KOPT-K1 (cell line): ENCODE results near the gene DOLPP1.

Experiments
- H3K27ac ChIP-seq: fragments of 200-600 bp; sonication (generic); 2 replicates; pipeline ENCODE4 v1.5.1; 2016; ENCODE audit warnings: antibody characterized with exemption, mild to moderate bottlenecking, low read depth, low read length; ENCODE audit not compliant: poor library complexity, severe bottlenecking
- H3K36me3 ChIP-seq: fragments of 200-600 bp; sonication (generic); 2 replicates; pipeline ENCODE4 v1.5.1; 2017; ENCODE audit warnings: antibody characterized with exemption, mild to moderate bottlenecking, low read length, moderate library complexity; ENCODE audit not compliant: insufficient read depth
- H3K9me3 ChIP-seq: fragments of 200-600 bp; sonication (generic); 2 replicates; pipeline ENCODE4 v1.5.1; 2017; ENCODE audit warnings: antibody characterized with exemption, low read length, mild to moderate bottlenecking; ENCODE audit not compliant: insufficient read depth, poor library complexity, severe bottlenecking

Gene DOLPP1

DNA sequence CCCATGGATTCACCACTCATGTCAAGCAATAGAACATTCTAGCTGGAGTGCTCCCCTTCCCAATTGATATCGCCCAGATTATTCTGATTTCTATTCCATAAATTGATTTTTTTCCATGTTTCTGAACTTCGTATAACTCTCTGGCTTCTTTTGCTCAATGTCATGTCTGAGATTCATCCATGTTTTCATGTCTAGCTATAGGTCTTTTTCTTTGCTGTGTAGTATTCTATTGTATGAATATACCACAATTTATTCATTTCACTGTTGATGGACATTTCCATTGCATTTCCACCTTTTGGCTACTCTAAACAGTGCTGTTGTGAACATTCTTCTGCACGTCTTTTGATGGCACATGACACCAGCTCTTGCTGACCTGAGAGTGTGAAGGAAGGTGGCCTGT lies 49.9 kb downstream of the DOLPP1 start:
- Histone ChIP-seq H3K36me3 (peaks cover 80% of the 10 kb centered on the region), H3K9me3 (no peaks in the 10 kb centered on the region), H3K27ac (no peak overlapping the region)

DNA sequence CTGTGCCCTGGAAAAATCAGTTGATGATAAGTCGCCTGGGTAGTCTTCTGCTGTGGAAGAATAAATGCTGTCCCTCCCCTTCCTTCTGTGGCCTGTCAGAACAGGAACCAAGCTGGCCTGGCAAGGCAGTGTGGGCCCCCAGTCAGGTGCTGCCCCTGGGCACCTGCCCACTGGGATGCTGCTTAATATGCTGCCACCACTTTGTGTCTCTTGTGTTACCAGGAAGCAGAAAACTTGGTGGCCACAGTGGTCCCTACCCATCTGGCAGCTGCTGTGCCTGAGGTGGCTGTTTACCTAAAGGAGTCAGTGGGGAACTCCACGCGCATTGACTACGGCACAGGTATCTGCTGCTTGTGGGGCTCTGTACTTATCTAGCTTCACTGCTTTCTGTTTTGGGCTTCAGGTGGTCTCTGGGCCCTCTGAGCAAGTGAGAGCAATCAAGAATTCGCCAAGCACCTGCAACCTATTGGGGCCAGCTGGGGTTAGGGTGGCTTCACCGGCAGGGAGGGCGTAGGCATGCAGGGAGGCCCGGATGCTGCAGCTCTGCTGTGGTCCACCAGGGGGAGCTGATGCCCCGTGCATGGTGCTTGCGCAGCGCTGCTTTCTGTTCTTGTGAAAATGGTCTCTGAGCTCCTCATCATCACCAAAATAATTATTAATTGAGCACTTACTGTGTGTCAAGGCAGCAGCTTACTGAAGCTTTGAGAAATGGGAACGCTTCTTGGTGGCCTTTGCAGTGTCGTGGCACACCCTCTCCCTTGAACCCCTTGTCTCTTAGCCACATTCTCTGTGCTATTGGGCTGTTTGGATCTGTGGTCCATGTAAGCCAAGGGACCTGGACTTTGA lies 50.6 kb downstream of the DOLPP1 start:
- Histone ChIP-seq H3K27ac (no peak overlapping the region), H3K36me3 (peaks cover 78% of the 10 kb centered on the region), H3K9me3 (no peaks in the 10 kb centered on the region)

DNA sequence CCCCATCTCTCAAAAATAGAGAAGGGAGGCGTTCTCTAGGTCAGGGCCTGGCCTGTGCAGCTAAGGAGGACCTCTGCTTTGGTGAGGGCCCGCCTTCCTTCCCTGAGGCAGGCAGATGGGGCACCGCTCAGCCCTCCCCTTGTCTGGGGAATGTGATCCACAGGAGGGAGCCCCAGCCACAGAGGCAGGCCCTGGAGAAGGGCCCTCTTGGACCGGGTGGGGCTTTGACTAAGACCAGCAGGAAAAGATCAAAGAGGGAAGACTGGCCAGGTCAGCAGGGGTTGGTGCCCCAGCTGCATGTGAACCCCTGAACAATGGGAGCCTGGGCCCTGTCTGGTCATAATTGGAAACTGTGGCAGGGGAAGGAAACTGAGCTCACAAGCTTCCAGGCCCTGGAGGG lies 52.2 kb downstream of the DOLPP1 start:
- H3K36me3 ChIP-seq, result peaks cover 79% of the 10 kb centered on the region
- H3K9me3 ChIP-seq, result no peaks in the 10 kb centered on the region
- H3K27ac ChIP-seq, result no peak overlapping the region

DNA sequence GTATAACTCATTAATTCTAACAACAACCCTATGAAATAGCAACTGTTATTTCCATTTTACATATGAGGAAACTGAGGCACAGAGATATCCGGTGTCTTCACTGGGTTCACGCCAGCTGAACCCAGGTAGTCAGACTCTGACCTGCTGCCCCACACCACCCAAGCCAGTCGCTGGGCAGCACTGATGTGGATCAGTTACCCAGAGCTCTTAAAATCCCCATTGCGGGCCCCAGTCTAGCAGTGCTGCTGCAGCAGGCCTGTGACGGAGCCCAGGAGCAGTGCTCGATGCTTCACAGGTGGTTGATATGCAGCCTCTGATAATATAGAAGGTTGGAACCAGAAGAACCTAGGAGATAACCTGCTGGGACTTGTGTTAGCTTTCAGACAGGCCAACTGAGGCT lies 54.6 kb downstream of the DOLPP1 start:
- peaks cover 70% of the 10 kb centered on the region for H3K36me3 ChIP-seq
- H3K9me3 ChIP-seq, result no peaks in the 10 kb centered on the region
- H3K27ac ChIP-seq, result no peak overlapping the region

DNA sequence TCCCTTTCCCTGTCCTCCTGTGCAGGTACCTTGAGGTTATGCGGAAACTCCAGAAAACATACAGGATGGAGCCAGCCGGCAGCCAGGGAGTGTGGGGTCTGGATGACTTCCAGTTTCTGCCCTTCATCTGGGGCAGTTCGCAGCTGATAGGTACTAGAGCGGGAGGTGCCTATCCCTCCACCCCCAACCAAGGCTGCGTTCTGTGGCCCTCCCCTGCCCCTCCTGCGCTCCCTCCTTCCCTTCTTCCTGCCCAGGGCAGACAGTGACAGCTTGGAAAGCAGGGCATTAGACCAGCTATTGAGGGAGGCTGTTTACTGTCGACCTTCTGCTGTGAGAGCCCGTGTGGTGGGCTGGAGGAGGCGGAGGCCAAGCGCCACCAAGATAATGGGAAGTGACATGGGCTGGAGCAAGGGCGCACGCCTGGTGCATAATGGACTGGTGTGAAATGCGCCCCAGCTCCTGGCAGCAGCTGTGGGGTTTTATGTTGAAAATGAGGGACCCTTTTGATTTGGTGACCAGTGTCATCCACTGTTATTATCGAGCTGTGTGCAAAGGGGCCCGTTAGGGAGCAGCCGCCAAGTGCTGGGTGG lies 55.6 kb downstream of the DOLPP1 start:
- Histone ChIP-seq H3K36me3 (peaks cover 59% of the 10 kb centered on the region), H3K27ac (no peak overlapping the region), H3K9me3 (no peaks in the 10 kb centered on the region)

DNA sequence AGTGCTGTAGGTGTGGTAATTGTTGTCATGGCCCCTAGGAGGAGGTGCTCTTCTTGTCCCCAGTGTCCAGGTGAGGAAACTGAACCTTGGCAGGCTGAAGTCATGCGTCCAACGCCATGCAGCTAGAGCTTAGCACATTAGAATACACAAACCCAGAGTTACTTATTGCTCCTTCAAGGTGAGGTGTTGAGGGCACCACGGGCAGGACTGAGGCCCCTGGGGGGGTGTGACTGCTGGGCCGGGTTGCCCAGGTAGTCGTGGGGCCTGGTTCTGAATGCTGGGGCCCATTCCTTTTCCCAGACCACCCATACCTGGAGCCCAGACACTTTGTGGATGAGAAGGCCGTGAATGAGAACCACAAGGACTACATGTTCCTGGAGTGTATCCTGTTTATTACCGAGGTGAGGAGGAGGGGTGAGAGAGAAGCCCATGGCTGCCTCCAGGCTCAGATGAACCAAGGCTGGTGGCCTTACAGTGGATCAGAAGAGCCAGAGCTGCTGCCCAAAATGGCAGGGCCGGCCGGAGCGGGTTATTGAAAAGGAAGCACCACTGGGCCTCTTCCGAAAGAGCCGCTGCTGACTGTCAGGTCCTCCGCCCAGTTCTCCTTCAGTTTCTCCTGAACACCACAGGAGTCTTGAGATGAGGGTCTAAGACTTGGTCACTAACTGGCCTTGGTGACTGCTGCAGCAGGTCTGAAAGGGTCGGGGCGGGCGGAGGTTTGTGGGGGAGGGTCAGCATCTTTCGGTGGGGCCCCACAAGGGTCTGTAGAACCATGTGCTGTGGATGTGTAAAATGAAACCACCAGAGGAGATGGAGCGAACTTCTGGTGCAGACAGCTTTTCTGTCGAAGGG lies 56.6 kb downstream of the DOLPP1 start:
- Histone ChIP-seq H3K36me3 (peaks cover 62% of the 10 kb centered on the region), H3K9me3 (no peaks in the 10 kb centered on the region), H3K27ac (no peak overlapping the region)

DNA sequence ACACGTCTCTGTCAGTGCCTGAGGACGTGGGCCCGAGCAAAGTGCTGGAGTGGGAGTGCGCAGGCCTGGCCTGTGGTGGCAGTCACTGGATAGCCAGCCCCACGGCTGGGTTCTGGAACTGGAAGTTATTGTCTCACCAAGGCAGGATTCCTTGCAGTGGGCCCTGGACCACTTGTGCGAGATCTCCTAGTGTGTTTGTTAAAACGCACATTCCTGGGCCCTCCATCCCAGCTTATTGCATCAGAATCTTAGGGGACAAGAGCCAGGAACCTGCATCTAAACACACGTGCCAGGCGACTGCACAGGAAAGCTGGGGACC lies 57.2 kb downstream of the DOLPP1 start:
- no peaks in the 10 kb centered on the region for H3K9me3 ChIP-seq
- H3K27ac ChIP-seq, result no peak overlapping the region
- peaks cover 62% of the 10 kb centered on the region for H3K36me3 ChIP-seq

DNA sequence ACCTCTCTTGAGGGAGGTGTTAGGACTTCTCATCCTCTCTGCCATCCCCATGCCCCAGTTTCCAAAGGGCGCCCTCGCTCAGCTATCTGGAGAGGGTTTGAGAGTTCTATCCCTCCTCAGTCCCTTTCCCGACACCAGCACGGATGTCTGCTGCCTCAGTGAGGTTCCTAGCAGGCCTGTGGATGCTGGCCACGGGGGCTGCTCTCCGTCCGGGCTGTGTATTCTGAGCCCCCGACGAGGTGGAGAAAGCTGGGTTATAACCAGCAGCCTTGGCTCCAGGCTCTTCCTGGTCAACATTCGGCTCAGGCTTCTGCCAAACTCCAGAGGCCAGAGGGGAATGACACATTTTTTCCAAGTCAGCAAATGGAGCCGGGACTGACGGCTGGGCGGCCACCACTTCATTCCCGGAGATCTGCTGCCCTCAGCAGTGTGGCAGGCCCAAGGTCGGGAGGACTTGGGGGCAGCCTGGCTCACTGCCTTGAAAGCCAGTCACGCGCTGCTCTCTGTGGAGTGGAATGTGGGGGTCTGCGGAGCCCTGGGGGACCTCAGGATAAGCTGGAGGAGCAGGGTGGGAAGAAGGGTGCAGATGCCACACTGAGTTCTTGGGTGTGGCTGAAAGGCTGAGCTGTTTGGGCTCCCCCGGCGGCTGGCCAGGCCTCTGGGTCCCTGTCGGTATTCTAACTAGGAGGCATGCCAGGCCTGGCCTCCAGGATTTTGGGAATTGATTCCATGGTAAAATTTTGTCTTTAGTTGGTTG lies 57.7 kb downstream of the DOLPP1 start:
- no peaks in the 10 kb centered on the region for H3K9me3 ChIP-seq
- H3K36me3 ChIP-seq, result peaks cover 62% of the 10 kb centered on the region
- no peak overlapping the region for H3K27ac ChIP-seq

DNA sequence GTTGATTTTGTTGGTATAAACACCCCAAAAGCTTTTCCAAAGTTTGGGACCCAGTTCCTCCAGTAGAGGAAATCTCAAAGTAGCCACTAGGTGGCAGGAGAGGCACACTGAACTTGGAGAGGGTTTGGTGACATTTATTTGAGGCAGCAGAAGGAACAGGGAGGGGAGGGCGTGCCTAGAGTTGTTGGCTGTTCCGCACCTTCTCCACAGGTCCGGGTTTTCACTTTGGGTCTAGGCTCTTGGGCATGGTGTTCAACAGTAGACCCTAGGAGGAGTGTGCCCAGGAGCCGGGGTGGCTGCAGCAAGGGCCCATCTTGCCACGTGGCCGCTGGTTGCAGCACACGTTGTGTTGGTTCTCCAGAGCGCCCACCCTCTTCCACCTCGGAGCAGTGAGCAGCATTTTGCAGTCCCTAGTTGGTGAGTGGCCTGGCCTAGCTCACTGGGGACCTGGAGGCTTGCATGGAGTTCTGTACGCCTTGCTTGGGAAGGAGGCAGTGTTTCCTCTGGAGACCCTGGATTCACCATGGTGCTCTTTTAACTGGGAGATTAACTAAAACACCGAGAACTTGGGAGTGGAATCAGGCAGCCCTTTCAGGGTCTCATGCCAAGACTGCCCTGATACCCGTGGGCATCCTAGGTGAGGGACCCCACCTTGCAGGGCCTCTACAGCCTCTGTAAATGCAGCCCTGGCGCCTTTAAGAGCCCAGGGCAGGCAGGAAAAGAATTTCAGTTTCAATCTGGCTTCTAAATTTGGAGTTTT lies 58.5 kb downstream of the DOLPP1 start:
- Histone ChIP-seq H3K27ac (no peak overlapping the region), H3K9me3 (no peaks in the 10 kb centered on the region), H3K36me3 (peaks cover 61% of the 10 kb centered on the region)

DNA sequence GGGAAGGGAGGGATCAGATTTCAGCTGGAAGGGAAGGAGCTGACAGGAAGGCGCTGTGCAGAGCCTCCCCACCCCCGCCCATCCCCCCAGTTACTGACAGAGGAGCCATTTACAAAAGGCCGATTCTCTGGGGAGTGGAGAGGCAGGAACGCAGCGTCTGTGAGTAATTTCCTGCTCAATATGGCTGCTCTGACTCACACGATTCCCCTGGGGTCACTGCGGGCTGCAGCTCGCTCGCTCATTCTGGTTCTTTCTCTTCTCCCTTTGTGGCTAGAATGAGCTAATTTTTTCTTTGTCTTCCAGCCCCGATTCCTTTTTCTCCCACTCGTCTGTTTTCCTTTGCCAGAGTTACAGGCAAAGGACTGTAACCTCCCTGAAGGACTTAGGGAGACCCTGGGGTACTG lies 59.1 kb downstream of the DOLPP1 start:
- H3K36me3 ChIP-seq, result peaks cover 56% of the 10 kb centered on the region
- no peak overlapping the region for H3K27ac ChIP-seq
- H3K9me3 ChIP-seq, result no peaks in the 10 kb centered on the region
